Stimulated activated CD8-positive, alpha-beta memory T cell treated with anti-CD3 and anti-CD28 coated beads, Interleukin-4, amount 100 ng/mL, for 1 hour (primary cell): Measurements from ENCODE around the gene WIPI1.
"Not testable (repeated sequence)": the region's sequence is repeated elsewhere in the genome, so short reads cannot be mapped to it uniquely, and the experiment has no call there.

Experiments
- DNase-seq, 2 donors: peaks; one replicate each; pipeline ENCODE4 v3.0.0-alpha.2; 2020; ENCODE audit warnings: low read depth in 2 of 2, low spot score in 1 of 2

WIPI1 gene

GRCh38 chr17:68385490-68386215 is 71.6 kb downstream of the WIPI1 start:
- no peak for DNase-seq

- no peak for DNase-seq
These were observed 72.4 kb downstream of the WIPI1 start for GRCh38 chr17:68384941-68385340.

- no peak for DNase-seq
These were observed 72.8 kb downstream of the WIPI1 start for GRCh38 chr17:68384471-68384870.

- no peak for DNase-seq
These were observed 73.6 kb downstream of the WIPI1 start for GRCh38 chr17:68383443-68384321.

GRCh38 chr17:68383120-68383442 is 74.2 kb downstream of the WIPI1 start:
- no peak for DNase-seq

- no peak for DNase-seq
These were observed 74.7 kb downstream of the WIPI1 start for GRCh38 chr17:68382582-68383085.

- no peak for DNase-seq
These were observed 76.0 kb downstream of the WIPI1 start for GRCh38 chr17:68381076-68381900.

GRCh38 chr17:68379692-68380677 is 77.3 kb downstream of the WIPI1 start:
- DNase-seq = no peak

GRCh38 chr17:68379177-68379510 is 78.2 kb downstream of the WIPI1 start:
- DNase-seq = no peak

GRCh38 chr17:68378268-68379176 is 78.8 kb downstream of the WIPI1 start:
- no peak for DNase-seq

GRCh38 chr17:68377771-68378267 is 79.5 kb downstream of the WIPI1 start:
- no peak for DNase-seq

GRCh38 chr17:68376178-68376577 is 81.1 kb downstream of the WIPI1 start:
- not testable (repeated sequence) for DNase-seq

- no peak for DNase-seq
These were observed 81.7 kb downstream of the WIPI1 start for GRCh38 chr17:68375566-68375965.
